GM21786 (cell line): Measurements from ENCODE around the gene GRIK3.
"Not testable (repeated sequence)": the region's sequence is repeated elsewhere in the genome, so short reads cannot be mapped to it uniquely, and the experiment has no call there.

Experiments
- ATAC-seq: cut with Tn5 transposase; IDR thresholded peaks from one replicate; pipeline ENCODE4 v1.9.1; 2021; ENCODE audit not compliant: unreplicated experiment

GRIK3 gene

GRCh38 chr1:37034121-37035013 lies at the start of gene GRIK3:
GRIK3 (minus strand) TSS chr1:37034515; CDS start chr1:37034108, 407 bp downstream.
- no peak for ATAC-seq

GRCh38 chr1:37084013-37084412 lies 49.7 kb upstream of the GRIK3 start:
- ATAC-seq: no peak

GRCh38 chr1:37083603-37084002 lies 49.3 kb upstream of the GRIK3 start:
- ATAC-seq: no peak

GRCh38 chr1:37080296-37080986 lies 46.1 kb upstream of the GRIK3 start:
- ATAC-seq: not testable (repeated sequence)

GRCh38 chr1:37078866-37079265 lies 44.6 kb upstream of the GRIK3 start:
- ATAC-seq: no peak

- no peak for ATAC-seq
Measured at GRCh38 chr1:37076168-37076567, 41.9 kb upstream of the GRIK3 start.

GRCh38 chr1:37073854-37074379 lies 39.6 kb upstream of the GRIK3 start:
- ATAC-seq: no peak

- ATAC-seq: no peak
Measured at GRCh38 chr1:37073152-37073853, 39.0 kb upstream of the GRIK3 start.

- ATAC-seq: no peak
Measured at GRCh38 chr1:37071829-37072228, 37.5 kb upstream of the GRIK3 start.

GRCh38 chr1:37070126-37070525 lies 35.8 kb upstream of the GRIK3 start:
- ATAC-seq: no peak

- ATAC-seq: no peak
Measured at GRCh38 chr1:37069406-37069805, 35.1 kb upstream of the GRIK3 start.

- ATAC-seq: no peak
Measured at GRCh38 chr1:37068897-37069296, 34.6 kb upstream of the GRIK3 start.

- ATAC-seq: no peak
Measured at GRCh38 chr1:37068260-37068659, 33.9 kb upstream of the GRIK3 start.

GRCh38 chr1:37064039-37064438 lies 29.7 kb upstream of the GRIK3 start:
- ATAC-seq: no peak

GRCh38 chr1:37059346-37059745 lies 25.0 kb upstream of the GRIK3 start:
- no peak for ATAC-seq

GRCh38 chr1:37058424-37058988 lies 24.2 kb upstream of the GRIK3 start:
- no peak for ATAC-seq

- no peak for ATAC-seq
Measured at GRCh38 chr1:37056325-37056724, 22.0 kb upstream of the GRIK3 start.

- ATAC-seq: no peak
Measured at GRCh38 chr1:37055631-37056030, 21.3 kb upstream of the GRIK3 start.

- ATAC-seq: no peak
Measured at GRCh38 chr1:37053173-37053572, 18.9 kb upstream of the GRIK3 start.

GRCh38 chr1:37052120-37052519 lies 17.8 kb upstream of the GRIK3 start:
- no peak for ATAC-seq

- ATAC-seq: no peak
Measured at GRCh38 chr1:37051346-37051745, 17.0 kb upstream of the GRIK3 start.
